ENCODE data around the gene ITGA11.

The ITGA11 gene

DNA sequence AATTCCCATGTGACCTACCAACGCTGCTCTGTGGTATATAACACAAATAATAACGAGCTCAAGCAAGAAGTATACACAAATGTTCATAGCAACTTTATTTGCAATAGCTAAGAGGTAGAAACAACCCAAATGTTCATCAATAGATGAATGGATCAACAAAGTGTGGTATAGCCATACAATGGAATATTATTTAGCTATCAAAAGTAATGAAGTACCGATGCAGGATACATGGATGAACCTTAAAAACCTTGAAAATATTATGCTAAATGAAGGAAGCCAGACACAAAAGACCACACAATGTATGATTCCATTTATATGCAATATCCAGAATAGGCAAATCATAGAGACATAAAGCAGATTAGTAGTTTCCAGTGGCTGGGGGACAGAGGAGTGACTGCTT is 170.0 kb downstream of the ITGA11 start:
- no peak for DNase-seq

DNA sequence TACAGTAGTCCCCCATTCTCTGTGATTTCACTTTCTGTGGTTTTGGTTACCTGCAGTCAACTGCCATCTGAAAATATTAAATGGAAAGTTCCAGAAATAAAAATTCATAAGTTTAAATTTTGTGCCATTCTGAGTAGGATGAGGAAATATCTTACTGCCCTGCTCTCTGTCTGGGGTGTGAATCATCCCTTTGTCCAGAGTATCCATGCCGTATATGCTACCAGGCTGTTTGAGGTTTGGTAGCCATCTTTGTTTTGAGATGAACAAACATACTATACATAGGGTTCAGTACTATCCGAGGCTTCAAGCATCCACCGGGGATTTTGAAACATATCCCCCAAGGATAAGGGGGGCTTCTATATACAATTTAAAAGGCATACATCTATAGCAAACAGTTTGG is 170.7 kb downstream of the ITGA11 start:
- DNase-seq = no peak
- intact Hi-C loops (cut with DNase I) = no loop called here

More for the DNA sequence above, 170.0 kb downstream of the ITGA11 start:
- intact Hi-C loops (cut with DNase I) = no loop called here

DNA sequence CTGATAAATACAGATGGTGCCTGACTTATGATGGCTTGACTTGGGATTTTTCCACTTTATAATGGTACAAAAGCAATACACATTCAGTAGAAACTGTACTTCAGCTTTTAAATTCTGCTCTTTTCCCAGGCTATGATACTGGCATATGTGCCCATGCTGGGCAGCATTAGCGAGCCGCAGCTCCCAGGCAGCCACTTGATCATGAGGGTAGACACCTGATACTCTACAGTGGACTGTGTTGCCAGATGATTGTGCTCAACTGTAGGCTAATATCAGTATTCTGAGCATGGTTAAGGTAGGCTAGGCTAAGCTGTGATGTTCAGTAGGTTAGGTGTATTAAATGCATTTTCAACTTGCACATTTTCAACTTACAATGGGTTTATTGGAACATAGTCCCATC is 172.1 kb downstream of the ITGA11 start:
- intact Hi-C loops (cut with DNase I) = no loop called here
- no peak for DNase-seq

DNA sequence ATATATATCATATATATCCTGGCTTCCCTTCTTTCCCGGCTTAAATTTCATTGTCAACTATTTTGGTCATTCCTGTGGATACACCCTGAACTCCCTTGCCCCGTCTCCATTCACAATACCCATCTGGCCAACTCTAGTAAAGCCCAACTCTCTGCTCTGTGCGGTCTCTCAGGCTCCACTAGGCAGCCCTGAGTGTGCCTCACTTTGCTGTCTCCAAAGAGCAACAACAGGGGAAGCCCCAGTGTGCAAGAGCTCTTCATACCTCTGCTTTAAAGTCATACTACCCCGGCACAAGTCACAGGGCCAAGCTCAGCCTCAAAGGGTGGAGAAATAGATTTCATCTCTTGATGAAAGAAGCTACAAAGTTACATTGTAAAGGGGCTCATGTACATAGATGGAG is 173.3 kb downstream of the ITGA11 start:
- intact Hi-C loops (cut with DNase I) = no loop called here

DNA sequence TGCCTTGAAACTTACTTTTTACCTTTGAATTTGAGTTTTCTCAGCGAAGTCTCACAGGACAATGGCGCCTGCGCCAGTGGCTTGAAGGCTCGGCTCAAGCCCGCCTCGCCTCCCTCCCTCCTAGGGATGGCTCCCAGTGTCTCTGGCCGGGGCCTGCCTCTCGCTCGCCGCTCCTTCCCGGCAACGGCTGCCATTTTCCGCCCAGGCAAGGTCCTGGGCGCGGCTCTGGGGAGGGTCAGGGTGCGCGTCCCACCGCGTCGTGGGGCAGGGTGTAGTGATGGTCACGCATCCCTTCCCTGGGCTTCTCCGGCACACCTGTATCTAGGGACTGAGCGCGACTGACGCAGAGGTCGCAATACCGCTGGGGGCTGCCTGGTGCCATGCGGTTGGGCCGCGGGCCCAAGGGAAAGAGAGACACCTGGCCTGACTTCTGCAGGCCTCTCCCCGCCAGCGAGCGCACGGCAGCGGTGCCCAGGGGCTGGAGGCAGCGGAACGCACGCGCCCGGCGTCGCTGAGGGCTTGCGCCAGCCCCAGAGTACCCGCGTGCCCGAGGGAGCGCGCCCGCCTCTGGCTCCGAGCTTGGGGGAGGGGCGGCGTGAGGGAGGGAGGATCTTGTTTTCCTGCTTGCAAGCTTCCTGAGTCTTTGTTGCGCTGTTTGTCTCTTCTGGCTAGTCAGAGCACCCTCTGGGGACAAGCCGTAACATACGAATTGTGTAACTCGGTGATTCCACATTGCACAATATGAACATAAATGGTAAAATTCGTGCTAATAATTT is 175.1 kb downstream of the ITGA11 start:
- peak; percentile 82 to 95 (median 91) for DNase-seq
- intact Hi-C loops (cut with DNase I) = loop anchor here (2.0 kb wide), 1 partner anchor 22 kb away; no protein-coding TSS in a partner anchor

More for the DNA sequence above, 173.3 kb downstream of the ITGA11 start:
- no peak for DNase-seq

DNA sequence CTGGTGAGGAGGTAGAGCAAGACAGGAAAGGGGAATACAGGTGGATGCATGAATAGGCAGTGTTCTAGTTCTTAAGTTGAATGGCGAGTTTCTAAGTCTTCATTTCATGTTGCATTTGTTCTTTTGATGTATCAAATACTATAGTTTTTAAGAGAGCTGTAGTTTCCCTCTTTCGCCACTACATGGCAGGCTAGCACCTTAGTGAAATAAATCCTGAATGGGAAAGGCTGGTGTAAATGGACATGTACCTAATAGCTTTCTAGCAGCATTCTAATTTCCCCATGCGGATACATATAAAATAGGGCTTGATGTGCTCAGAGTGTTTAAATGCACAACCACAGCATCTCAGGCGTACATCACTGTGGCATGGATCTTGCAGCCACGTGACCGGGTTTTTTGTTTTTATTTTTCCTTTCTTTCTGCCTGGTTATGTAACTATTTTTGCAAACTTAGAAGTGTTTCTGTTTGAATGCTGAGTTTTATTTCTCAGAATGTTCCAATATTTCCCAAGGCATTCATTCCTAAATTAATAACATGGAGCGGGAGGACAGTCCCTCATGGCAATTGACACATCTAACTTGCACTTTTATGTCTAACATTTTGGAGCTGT is 178.9 kb downstream of the ITGA11 start:
- intact Hi-C loops (cut with DNase I) = no loop called here
- DNase-seq = peak in 23 of 42 donors; percentile 28 to 83 (median 56)

DNA sequence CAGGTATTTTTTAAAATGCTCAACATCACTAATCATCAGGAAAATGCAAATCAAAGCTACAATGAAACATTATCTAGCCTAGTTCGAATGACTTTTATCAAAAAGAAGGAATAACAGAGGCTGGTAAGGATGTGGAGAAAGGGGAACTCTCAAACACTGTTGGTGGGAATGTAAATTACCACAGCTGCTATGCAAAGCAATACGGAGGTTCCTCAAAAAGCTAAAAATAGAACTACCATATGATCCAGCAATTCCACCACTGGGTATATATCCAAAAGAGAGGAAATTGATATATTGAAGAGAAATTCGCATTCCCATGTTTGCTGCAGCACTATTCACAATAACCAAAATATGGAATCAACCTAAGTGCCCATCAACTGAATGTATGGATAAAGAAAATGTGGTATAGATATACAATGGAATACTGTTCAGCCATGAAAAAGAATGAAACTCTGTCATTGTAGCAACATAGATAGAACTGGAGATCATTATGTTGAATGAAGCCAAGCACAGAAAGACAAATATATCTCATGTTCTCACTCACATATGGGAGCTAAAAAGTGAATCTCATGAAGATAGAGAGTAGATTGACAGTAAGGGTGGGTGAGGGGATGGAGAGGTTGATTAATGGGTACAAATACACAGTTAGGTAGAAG is 182.8 kb downstream of the ITGA11 start:
- intact Hi-C loops (cut with DNase I) = loop anchor here (2.0 kb wide), 1 partner anchor 58 kb away; no protein-coding TSS in a partner anchor
- no peak for DNase-seq
